ENCODE measurements around the gene FAM193A. TPM values are rescaled to one million over a fixed set of nuclear protein-coding genes. Genes with fewer than 3 reads are reported as not detected.
A peak's percentile ranks its signal among the peaks of the same experiment; 100 is the strongest.

The FAM193A gene
- total RNA-seq, 2 experiments from 2014 or later: 28.4 to 30.0 TPM

DNA sequence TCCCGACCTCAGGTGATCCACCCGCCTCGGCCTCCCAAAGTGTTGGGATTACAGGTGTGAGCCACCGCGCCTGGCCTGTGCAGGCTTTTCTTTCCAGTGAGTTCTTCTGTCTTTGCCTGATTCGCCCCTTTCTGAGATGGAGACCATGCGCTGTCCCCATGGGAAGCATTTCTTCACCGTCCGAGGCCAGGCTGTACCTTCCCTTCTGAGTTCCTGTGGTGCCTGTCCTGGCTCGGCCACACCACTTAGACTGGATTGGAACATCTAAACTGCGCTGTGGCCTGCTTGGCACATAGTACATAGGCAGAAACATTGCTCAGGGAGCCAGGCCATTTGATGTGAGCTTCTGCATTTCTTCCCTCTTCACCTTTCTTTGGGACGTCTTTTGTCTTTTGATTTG lies 23.7 kb downstream of the FAM193A start:
- intact Hi-C loops (cut with DNase I, micrococcal nuclease): no loop called here
- Histone ChIP-seq H3K9me3 (ENCODE audit: control insufficient read depth in 1 of 2, insufficient read depth in 1 of 2, low read length in 2 of 2) (no peaks in the 10 kb centered on the region), H3K4me1 (ENCODE audit: insufficient read depth, low read length) (peaks cover 10% of the 10 kb centered on the region), H3K4me3 (ENCODE audit: low read length) (no peak overlapping the region), H3K36me3 (ENCODE audit: insufficient read depth, low read length) (peaks cover 24% of the 10 kb centered on the region), H3K27ac (ENCODE audit: low read depth in 1 of 2, low read length in 2 of 2) (no peak overlapping the region), H3K27me3 (ENCODE audit: control insufficient read depth in 1 of 2, insufficient read depth in 2 of 2, low read length in 2 of 2) (no peaks in the 10 kb centered on the region)
- no peak overlapping the region for H3K27ac Mint-ChIP-seq
- no peak overlapping the region for H3K4me3 Mint-ChIP-seq
- peaks cover 57% of the 10 kb centered on the region for H3K4me1 Mint-ChIP-seq (ENCODE audit: low read depth)
- no peak for ATAC-seq (ENCODE audit: poor library complexity)
- POLR2A ChIA-PET: no interaction called here
- CTCF ChIA-PET: no interaction called here
- peaks cover 35% of the 10 kb centered on the region for H3K36me3 Mint-ChIP-seq (ENCODE audit: low read depth)
- TF ChIP-seq, protein P1, sequence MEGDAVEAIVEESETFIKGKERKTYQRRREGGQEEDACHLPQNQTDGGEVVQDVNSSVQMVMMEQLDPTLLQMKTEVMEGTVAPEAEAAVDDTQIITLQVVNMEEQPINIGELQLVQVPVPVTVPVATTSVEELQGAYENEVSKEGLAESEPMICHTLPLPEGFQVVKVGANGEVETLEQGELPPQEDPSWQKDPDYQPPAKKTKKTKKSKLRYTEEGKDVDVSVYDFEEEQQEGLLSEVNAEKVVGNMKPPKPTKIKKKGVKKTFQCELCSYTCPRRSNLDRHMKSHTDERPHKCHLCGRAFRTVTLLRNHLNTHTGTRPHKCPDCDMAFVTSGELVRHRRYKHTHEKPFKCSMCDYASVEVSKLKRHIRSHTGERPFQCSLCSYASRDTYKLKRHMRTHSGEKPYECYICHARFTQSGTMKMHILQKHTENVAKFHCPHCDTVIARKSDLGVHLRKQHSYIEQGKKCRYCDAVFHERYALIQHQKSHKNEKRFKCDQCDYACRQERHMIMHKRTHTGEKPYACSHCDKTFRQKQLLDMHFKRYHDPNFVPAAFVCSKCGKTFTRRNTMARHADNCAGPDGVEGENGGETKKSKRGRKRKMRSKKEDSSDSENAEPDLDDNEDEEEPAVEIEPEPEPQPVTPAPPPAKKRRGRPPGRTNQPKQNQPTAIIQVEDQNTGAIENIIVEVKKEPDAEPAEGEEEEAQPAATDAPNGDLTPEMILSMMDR (IDR thresholded peaks at IDR 0.05): no peak
- H3K9me3 Mint-ChIP-seq: no peaks in the 10 kb centered on the region
- H3K27me3 Mint-ChIP-seq: no peaks in the 10 kb centered on the region
- no peak for DNase-seq

DNA sequence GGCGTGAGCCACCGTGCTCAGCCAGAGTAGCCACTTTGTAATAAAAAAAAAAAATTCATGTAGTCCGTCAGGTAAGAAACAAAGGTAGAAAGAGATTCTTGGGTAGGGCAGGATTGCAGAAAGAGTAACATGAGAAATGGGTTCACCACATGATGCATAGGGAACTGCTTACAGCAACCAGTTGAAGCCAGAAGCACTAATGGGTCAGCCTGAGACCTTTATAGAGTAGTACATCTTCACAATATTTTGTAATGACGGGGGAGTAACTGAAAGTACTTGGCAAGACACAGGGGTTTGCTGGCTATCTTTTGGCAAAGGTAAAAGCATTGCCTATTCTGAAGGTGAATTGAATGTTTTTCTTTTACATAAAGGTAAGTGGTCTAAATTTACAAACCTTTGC lies 29.1 kb downstream of the FAM193A start:
- Mint-ChIP-seq H3K27ac (no peak overlapping the region), H3K36me3 (ENCODE audit: low read depth) (peaks cover 50% of the 10 kb centered on the region), H3K4me3 (no peak overlapping the region), H3K4me1 (ENCODE audit: low read depth) (peaks cover 64% of the 10 kb centered on the region), H3K27me3 (no peaks in the 10 kb centered on the region), H3K9me3 (no peaks in the 10 kb centered on the region)
- ATAC-seq (ENCODE audit: poor library complexity): no peak
- H3K4me1 ChIP-seq (ENCODE audit: insufficient read depth, low read length): peaks cover 13% of the 10 kb centered on the region
- no peak for DNase-seq
- H3K27ac ChIP-seq (ENCODE audit: low read depth in 1 of 2, low read length in 2 of 2): no peak overlapping the region
- POLR2A ChIA-PET: no interaction called here
- H3K27me3 ChIP-seq (ENCODE audit: control insufficient read depth in 1 of 2, insufficient read depth in 2 of 2, low read length in 2 of 2): no peaks in the 10 kb centered on the region
- CTCF ChIA-PET: no interaction called here
- H3K4me3 ChIP-seq (ENCODE audit: low read length): no peak overlapping the region
- peaks cover 19% of the 10 kb centered on the region for H3K36me3 ChIP-seq (ENCODE audit: insufficient read depth, low read length)
- H3K9me3 ChIP-seq (ENCODE audit: control insufficient read depth in 1 of 2, insufficient read depth in 1 of 2, low read length in 2 of 2): no peaks in the 10 kb centered on the region
- intact Hi-C loops (cut with DNase I, micrococcal nuclease): no loop called here
- TF ChIP-seq, protein P1 (IDR thresholded peaks at IDR 0.05): no peak

DNA sequence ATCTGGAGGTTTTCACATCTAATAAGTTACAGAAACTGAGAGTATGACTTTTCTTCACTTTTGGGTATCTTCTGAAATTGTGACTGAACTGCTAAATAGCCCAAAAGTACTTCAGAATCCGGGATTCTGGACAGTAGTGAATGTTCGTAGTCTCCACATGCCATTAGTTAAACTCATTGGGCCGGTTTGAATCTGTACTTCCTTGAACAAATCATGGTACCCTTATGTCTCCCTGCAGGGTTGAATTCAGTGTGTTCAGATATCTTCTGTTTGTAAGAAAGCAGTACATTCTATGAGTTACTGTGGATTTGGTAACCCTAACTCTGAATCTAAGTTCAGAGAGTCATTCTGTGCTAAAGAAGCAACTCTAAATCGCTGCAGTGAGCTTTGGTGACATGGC lies 33.6 kb downstream of the FAM193A start:
- no peak overlapping the region for H3K4me3 ChIP-seq (ENCODE audit: low read length)
- peaks cover 36% of the 10 kb centered on the region for H3K4me1 ChIP-seq (ENCODE audit: insufficient read depth, low read length)
- no peaks in the 10 kb centered on the region for H3K9me3 Mint-ChIP-seq
- no peak for DNase-seq
- no peak for ATAC-seq (ENCODE audit: poor library complexity)
- no peaks in the 10 kb centered on the region for H3K27me3 Mint-ChIP-seq
- H3K27me3 ChIP-seq (ENCODE audit: control insufficient read depth in 1 of 2, insufficient read depth in 2 of 2, low read length in 2 of 2): no peaks in the 10 kb centered on the region
- peaks cover 37% of the 10 kb centered on the region for H3K36me3 Mint-ChIP-seq (ENCODE audit: low read depth)
- H3K9me3 ChIP-seq (ENCODE audit: control insufficient read depth in 1 of 2, insufficient read depth in 1 of 2, low read length in 2 of 2): no peaks in the 10 kb centered on the region
- no peak overlapping the region for H3K27ac ChIP-seq (ENCODE audit: low read depth in 1 of 2, low read length in 2 of 2)
- peak overlapping the region; percentile 81 for H3K27ac Mint-ChIP-seq
- ChIA-PET CTCF (no interaction called here), POLR2A (no interaction called here)
- peak overlapping the region; percentile 55 for H3K4me3 Mint-ChIP-seq
- TF ChIP-seq, protein P1 (IDR thresholded peaks at IDR 0.05): no peak
- intact Hi-C loops (cut with DNase I, micrococcal nuclease): no loop called here
- H3K36me3 ChIP-seq (ENCODE audit: insufficient read depth, low read length): peaks cover 4% of the 10 kb centered on the region
- peaks cover 71% of the 10 kb centered on the region for H3K4me1 Mint-ChIP-seq (ENCODE audit: low read depth)

All from CD4-positive, alpha-beta T cell (primary cell).